Endometrium (tissue), 2 donors: ENCODE measurements around the gene UBE2E3.
"Not testable (repeated sequence)": the region's sequence is repeated elsewhere in the genome, so short reads cannot be mapped to it uniquely, and the experiment has no call there.

ENCODE experiments used
- FAIRE-seq: peaks from 2 replicates; lab custom pipeline; 2012; peaks lifted over from hg19 to GRCh38; lab: Jason Lieb, UNC
- donor health status: control.
- donor health status: control.

Gene UBE2E3

DNA sequence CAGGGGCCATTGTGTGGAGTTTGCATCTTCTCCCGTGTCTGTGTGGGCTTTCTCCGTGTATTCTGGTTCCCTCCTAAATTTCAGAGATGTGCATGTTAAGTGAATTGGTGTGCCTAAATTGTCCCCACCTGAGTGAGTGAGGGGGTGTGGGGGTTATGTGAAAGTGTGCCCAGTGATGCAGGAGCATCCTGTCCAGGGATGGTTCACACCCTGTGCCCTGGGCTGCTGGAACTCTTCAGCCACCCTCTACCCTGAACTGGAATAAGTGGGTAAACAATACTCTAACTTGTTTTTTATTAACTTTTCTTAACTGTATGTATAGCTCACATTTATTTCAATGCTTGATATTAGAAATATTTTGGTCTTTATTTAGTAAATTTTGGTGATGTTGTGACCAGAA is 56.0 kb downstream of the UBE2E3 start:
- FAIRE-seq = no peak

DNA sequence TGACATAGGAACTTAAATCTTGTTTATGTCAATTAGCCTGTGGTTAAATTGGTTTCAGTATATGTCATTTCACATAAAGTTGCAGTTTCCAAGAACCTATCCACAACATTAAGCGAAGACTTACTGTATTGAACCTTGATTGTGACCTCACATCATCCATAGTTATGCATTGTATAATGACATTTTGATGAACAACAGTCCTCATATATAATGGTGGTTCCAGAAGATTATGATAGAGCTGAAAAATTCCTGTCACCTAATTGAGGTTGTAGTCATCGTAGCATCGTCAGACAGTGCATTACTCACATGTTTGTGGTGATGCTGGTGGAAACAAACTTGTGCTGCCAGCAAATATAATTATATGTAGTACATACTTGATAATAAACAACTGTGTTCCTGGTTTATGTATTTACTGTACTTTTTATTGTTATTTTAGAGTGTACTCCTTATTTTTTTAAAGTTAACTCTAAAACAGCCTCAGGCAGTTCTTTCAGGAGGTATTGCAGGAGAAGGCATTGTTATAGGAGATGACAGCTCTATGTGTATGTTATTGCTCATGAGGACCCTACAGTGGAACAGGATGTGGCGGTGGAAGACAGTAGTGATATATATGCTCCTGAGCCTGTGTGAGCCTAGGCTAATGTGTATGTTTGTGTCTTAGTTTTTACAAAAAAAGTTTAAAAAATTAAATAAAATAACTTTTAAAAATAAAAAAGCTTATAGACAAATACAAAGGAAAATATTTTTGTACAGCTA is 56.6 kb downstream of the UBE2E3 start:
- no peak for FAIRE-seq

DNA sequence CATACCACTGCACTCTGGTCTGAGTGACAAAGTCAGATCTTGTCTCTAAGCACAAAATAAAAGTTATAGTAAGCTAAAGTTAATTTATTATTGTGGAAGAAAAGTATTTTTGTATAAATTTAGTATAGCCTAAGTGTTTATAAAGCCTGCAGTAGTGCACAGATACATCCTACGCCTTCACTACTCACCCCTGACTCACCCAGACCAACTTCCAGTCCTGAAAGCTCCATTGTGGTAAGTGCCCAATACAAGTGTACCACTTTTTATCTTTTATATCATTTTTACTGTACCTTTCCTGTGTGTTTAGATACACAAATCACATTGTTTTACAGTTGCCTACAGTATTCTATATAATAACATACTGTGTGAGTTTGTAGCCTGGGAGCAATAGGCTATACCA is 57.5 kb downstream of the UBE2E3 start:
- no peak for FAIRE-seq

DNA sequence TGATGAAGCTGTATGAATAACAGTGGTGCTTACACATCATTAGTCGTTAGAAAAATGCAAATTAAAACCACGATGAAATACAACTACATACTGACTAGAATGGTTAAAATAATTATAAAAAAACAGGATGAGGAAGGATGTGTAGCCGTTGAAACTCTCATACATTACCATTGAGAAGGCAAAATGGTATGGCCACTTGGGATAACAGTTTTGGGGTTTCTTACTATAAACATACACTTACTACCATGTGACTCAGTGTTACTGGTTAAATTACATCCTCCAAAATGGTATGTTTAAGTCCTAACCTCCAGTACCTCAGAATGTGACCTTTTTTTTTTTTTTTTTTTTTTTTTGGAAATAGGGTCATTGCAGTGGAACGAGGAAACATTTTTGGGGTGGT is 58.4 kb downstream of the UBE2E3 start:
- FAIRE-seq = no peak

DNA sequence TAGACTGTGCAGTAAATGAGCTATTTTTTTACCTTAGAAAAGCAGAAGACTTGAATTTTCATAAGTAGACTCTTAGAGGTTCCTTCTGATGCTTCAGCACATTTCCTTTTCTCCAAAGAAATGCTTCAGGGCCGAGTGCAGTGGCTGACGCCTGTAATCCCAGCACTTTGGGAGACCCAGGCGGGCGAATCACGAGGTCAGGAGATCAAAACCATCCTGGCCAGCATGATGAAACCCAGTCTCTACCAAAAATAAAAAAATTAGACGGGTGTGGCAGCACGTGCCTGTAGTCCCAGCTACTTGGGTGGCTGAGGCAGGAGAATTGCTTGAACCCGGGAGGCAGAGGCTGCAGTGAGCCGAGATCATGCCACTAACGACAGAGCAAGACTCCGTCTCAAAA is 60.4 kb downstream of the UBE2E3 start:
- not testable (repeated sequence) for FAIRE-seq

DNA sequence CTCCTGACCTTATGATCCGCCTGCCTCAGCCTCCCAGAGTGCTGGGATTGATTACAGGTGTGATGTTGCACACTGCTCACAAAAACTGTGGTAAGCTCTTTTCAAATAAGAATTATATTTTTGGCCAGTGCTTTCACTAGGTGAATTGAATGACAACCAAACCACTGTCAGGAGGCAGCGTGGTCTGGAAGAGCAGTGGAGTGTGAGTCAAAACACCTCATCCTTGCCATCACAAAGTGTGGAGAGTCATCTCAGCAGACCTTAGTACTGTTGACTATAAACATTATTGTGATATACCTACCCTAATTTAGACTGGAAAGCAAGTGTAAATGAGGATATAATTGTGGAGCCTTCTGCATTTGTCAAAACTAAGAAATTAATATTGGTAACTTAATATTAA is 61.3 kb downstream of the UBE2E3 start:
- FAIRE-seq = no peak

DNA sequence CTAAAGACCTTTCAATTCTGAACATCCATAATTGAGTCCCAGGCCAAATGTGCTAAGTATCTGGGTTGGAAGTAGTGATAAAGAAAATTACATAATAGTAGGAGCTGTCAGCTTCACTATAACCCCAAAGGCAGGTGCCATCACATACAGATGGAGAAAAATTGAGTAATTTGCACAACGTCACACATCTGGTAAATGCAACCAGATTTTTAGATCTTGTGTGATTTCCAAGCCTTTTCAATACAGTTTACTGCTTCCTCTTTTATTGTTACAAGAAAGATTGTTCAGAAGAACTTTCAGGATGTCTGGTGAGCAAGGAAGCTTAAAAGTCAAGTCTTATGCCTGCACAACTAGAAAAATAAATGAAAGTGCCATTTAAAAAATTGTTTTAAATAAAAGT is 62.3 kb downstream of the UBE2E3 start:
- FAIRE-seq = no peak

DNA sequence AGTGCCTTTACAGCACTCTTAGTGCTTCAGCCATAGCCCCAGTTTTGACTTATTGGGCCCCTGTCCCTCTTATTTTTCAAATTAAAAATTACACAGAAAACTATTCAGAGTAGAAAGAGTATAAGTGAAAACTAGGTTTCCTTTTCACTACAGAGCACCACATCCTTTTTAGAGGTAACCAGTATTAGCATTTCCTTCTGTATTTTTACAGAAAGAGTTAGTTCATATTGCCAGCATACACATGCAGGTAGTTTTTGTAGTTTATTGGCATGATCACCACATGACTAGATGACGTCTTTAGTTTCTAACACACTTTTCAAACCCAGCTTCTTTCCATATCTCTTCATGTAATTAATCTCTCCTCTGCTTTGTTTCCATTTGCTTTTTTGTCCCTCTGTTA is 66.4 kb downstream of the UBE2E3 start:
- no peak for FAIRE-seq

DNA sequence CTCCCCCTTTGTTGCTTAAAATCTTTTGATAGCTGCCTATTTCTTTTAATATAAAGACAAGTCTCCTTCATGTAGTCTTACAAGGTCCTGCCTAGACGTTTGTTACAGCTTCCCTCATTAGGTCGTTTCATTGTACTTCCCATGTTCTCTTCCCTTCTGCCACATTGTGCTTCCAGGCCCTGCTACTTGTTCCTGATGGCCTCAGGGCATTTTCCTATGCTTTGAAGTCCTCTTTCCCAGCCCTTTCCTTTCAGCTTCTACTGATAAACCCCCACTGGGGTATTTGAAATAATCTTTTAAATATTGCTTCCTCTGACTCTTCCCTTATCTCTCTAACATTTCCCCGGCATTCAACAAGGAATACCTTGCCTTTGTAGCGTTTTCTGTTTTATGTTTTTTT is 67.4 kb downstream of the UBE2E3 start:
- FAIRE-seq = no peak

DNA sequence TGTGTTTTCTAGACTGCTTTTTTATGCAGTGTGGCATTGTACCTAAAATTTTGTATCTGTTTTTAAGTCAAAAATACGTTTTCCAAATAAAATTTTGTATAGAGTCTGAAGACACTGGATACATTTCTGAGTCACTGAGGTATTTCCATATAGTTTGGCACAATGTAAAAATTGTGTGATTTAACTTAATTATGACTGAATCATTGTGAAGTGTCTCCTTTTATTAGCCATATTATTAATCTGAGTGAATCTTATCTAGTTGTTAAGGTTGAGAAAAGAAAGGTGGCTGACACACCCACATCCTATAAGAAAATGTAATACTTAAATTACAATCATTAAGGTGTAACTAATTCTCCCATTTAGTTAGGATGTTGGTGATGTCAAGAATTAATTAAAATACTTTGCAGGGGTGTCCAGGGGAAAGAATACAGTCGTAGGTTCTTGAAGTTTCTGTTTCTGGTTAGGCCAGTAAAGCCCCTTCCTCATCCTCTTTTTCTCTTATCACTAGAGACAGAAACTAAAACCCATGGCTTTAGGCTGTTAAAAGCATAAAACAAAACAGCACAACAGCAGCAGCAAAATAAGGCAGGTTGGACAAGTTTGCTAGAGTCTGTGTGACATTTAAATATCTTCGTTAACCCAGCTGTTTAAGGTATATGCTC is 71.6 kb downstream of the UBE2E3 start:
- no peak for FAIRE-seq

DNA sequence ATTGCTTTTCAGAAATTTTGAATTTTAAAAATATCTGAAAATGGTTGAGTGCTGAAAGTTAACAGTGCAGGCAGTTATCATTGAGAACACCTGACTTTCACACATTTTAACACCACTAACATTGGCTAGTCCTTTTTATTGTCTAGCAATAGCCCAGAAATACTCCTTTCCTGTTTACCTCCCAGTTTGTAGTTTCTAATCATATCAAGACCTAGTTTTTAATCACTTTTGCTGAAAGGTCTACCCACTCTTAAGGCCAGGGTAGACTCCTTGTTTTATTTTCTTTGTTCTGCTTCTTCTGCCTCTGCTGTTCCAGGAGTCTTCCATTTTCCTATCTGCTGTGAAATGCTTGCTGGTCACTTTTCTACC is 72.1 kb downstream of the UBE2E3 start:
- FAIRE-seq = no peak

DNA sequence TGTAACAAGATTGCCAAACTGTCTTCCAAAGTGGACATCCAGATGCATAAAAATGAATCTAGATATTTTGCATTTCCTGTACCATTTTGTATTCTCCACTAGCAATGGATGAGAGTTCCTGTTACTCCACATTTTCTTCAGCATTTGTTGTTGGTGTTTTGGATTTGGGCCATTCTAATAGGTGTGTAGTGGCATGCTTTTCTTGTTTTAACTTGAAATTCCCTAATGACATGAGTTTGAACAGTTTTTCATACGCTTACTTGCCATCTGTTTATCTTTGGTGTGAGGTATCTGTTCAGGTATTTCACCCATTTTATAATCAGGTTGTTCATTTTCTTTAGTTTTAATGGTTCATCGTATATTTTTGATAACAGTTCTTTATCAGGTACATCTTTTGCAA is 73.9 kb downstream of the UBE2E3 start:
- no peak for FAIRE-seq

DNA sequence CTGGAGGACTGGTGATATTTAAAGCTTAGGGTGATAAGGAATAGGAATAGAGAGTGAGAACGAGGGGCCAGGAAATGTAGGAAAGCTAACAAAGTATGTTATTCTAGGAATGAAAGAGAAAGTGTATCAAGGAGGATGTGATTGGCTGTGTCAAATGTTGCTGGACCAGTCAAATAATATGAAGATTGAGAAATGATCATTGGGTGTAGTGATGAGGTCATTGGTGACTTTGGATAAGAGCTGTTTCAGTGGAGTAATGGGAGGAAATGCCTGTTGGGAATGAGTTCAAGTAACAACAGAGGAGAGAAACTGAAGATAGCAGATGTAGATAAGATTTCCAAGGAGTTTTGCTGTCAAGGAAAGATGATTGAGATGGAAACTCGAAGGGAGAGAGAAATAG is 74.4 kb downstream of the UBE2E3 start:
- no peak for FAIRE-seq

DNA sequence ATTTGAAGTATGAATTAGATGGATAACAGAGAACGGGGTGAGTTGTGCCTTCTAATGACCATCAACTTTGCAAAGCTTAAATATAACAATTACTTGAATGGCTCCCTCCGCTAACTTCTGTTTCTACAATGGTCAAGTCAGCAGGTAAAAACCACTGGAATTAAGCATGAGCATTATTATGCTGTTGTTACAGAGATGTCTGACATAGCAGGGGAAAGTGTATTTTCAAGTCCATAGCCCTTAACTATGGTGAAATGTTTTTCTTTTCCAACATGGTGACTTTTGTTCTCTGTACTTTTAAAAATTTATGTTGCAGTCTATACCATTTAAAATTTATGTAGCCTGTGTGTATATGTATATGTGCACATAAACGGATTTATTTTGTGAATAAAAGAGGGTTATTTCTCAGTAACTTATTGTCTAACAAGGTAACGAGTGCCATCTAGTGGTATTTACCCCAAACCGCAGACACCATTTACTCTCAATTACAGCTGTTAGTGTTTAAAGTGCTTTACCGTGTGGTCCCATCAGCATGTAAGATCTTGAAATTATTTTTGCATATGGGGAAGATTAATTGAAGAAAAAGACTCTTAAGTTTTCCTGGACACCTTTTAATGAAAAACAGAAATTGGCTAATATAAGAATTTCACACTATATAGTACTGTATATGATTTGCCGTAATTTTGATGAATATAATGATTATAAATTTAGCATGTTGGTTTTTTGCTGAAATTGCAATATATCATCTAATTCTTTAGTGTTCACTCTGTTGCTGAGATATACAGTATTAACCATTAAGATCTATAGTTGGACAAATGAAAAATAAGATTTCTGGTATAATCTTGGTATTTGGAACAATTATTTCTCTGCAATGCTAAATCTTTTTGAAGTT is 78.2 kb downstream of the UBE2E3 start:
- FAIRE-seq = no peak

DNA sequence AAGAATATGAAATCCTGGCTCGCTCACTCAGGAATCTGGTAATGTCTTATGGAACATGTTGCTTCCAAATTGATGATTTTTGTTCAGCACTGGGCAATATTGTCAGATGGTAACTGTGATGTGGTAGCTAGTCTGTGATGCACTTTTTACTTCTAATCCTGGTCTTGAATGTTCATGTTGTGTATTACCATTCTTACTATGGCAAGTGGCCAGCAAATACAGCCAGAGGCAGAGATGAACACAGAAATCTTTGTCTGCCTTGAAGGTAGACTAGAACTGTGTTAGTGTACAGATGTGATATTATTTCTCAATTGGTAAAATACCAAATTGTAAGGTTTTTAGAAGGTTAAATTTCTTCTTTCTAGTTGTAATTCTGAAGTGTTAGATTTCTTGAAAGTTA is 83.3 kb downstream of the UBE2E3 start:
- FAIRE-seq = no peak

DNA sequence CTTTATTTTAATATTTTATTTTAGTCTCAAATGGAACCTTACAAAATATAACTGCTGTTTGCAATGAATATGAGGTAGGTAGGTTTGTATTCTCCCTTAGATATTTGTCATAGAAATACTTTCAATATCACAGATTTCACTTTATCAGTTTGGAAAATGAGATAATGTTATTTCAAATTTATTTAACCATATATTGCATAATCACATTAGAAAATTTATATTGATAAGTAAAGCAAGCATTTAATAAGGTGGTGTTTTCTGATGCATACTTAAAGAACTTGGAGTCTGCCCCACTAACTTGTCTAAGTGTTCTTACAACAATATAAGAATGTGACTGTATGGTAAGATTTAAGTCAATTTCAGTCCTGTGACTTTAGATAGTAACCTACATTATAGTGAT is 85.1 kb downstream of the UBE2E3 start:
- no peak for FAIRE-seq

DNA sequence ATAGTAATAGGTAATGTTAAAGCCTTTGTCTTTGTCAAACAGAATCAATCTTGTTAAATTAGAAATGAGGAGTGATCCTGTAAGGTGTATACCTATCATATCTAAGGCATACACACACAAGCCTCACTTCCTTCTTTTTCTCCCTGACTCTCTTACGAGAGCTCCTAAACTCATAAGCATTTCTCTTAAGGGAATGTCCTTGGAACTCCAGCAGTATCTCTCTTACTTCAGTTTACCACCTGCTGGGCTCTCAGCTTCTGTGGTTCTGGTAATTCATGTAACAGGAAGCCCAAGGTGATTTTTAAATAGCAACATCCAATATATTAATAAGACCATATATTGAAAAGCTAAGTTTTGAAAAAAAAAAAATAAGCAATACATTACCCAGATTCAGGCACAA is 85.9 kb downstream of the UBE2E3 start:
- no peak for FAIRE-seq

DNA sequence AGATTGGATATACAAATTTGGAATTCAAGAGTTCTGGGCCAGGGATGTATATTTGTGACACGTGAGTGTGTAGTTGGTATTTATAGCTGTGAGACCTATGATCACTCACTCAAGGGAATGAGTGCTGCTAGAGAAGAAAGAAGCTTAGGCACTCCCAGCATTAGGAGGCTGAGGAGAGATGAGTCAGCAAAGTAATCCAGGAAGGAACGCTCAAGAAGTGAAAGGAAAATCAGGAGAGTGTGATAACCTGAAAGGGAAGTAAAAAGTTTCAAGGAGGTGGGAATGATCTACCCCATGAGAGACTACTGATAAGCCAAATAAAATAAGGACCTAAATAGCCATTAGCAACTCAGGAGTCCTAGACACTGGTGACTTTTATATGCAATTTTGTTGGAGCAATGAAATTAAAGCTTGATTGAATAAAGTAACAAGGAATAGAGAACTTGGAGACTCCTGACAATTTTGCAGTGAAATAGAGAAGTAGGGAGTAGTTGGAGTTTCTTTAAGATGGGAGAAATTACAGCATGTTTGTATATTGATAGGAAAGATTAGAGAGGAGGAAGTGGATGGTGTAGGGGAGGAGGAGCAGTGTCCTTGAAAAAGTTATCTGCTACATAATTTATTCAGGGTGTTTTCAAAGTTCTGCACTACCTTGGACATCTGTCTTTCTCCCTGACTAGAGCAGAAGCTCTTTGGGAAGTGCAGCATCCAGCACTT is 89.9 kb downstream of the UBE2E3 start:
- no peak for FAIRE-seq

DNA sequence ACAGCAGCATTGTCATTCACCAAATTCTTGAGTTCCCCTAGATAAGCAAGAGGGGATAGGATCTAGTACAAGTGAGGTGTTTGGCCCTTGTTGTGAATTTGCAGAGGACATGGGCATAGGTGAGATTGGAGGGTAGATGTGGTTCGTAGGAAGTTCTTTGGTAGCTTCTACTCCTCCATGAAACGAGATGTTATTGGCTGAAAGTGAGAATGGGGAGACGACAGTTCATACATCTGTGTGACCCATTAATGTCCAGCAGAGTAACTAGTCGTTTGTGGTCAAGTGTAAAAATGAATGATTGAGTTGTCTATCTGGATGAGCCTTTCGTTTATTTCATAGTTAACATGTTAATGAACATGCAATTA is 90.4 kb downstream of the UBE2E3 start:
- FAIRE-seq = no peak

DNA sequence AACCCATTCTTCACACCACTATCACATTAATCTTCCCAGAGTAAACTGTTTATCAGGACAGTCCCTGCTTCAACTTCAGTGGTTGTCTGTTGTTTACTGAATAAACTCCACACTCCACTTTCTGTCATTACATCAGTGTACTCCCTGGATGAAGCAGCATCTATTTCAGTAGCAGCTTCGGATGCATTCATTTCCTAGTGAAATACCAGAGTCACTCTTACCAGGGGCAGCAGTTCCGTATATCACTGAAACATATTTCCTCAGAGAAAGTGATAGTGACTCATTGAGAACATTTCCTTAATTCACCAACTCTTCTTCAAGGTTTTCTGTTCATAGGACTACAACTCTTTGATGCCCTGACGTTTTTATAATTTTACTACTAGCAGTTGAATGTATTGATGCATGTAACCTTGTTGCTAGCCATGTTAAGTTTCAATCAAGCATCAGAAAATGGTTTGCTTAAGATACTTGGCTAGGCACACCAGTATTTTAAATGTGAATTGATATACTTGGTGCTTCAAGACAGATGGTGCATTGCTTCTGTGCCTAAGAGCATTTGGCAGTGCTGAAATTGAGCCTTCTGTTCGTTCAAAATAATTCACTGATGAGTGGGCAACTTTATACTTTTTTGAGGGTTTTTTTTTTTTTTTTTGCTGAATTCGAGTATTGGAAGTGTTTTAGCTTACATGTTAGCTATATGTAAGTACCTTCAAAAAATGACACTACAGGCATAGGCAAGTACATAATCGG is 92.3 kb downstream of the UBE2E3 start:
- FAIRE-seq = no peak

DNA sequence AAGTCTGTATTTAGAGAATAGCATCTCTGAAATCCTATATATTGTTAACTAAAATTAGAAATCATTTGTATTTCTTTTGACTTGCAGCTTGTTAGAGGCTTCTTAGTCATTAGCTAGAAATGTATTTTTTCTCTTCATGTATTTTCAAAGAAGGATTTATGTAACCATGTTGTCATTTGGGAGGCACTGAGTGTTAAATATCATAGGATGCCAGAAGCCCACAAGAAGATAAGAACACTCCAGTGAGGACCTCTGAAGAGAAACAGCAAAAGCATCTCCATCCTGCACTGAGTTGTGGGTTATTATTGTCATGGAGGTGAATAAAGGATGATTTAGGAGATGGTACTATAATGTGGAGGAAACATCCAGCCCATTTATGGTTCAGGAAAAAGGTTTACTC is 93.5 kb downstream of the UBE2E3 start:
- no peak for FAIRE-seq

DNA sequence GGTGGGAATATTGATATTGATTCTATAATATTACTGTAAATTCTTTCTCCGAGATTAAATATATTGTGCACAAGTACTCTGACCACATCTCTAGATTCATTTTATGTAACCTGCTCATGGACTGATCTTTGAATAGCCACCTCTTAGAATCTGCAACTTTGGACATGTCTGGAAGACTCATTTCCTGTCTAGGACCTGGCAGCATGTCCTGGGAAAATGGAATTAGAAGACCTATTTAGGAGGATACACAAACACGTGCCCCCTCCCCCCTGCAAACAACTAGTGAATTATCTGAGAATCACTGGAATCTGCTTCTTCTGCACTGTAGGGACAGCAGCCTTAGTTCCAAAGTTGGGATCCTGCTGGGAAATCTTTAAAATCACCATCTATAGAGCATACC is 94.1 kb downstream of the UBE2E3 start:
- no peak for FAIRE-seq
